Panc1 (cell line): Measurements from ENCODE around the gene ATP11A. TPM values are rescaled to one million over a fixed set of nuclear protein-coding genes. Genes with fewer than 3 reads are reported as not detected.

ENCODE experiments used
- ATAC-seq: fragments of 200-7000 bp; cut with Tn5 transposase; 2 replicates; pipeline ENCODE4 v1.9.1; 2020; ENCODE audit warnings: mild to moderate bottlenecking, moderate library complexity
- BruUV-seq: library from RNA; stranded (reverse); fragments of 400-500 nt; replicated peaks from 2 replicates; lab custom pipeline; 2021; lab: Mats Ljungman, UMichigan
- CTCF ChIA-PET: fragments of 300-600 bp; sonication (Branson Sonifier 250); formaldehyde crosslinking; loops from one replicate; lab custom pipeline; 2022; ENCODE audit warnings: antibody characterized with exemption; lab: Charles Lee
- POLR2A ChIA-PET: fragments of 300-600 bp; sonication (Branson Sonifier 250); formaldehyde crosslinking; loops from one replicate; lab custom pipeline; 2022; ENCODE audit warnings: antibody characterized with exemption; lab: Charles Lee
- DNase-seq: peaks from one replicate; pipeline ENCODE4 v3.0.0-alpha.2; 2010; ENCODE audit warnings: low read depth, low spot score
- H3K27ac ChIP-seq: 2 replicates; pipeline ENCODE4 v1.5.1; 2011; ENCODE audit warnings: mild to moderate bottlenecking, low read length, inconsistent platforms
- H3K27me3 ChIP-seq: fragments of 200-500 bp; sonication (Bioruptor generic); 2 replicates; pipeline ENCODE4 v1.6.0; 2014; ENCODE audit warnings: low read length, inconsistent platforms; ENCODE audit not compliant: control insufficient read depth, insufficient read depth
- H3K36me3 ChIP-seq: fragments of 200-500 bp; sonication (Bioruptor generic); 2 replicates; pipeline ENCODE4 v1.5.1; 2014; ENCODE audit warnings: inconsistent platforms, mild to moderate bottlenecking, low read length, moderate library complexity; ENCODE audit not compliant: control insufficient read depth, insufficient read depth
- H3K4me1 ChIP-seq: 2 replicates; pipeline ENCODE4 v1.5.1; 2011; ENCODE audit warnings: inconsistent platforms, mild to moderate bottlenecking, low read length, moderate library complexity; ENCODE audit not compliant: control insufficient read depth, insufficient read depth
- H3K4me3 ChIP-seq, 2 experiments: 2 replicates each; pipeline ENCODE4 v1.5.1; 2011 to 2012; ENCODE audit warnings: low read depth in 2 of 2, low read length in 2 of 2, mild to moderate bottlenecking in 2 of 2, inconsistent platforms in 1 of 2, moderate library complexity in 1 of 2
- H3K9me3 ChIP-seq: fragments of 200-500 bp; sonication (Bioruptor generic); 2 replicates; pipeline ENCODE4 v1.5.1; 2014; ENCODE audit warnings: low read depth, mild to moderate bottlenecking, inconsistent platforms, low read length, moderate library complexity; ENCODE audit not compliant: control insufficient read depth, insufficient read depth
- POLR2AphosphoS5 ChIP-seq: IDR thresholded peaks from 2 replicates; pipeline ENCODE4 v1.6.1; 2012; ENCODE audit warnings: mild to moderate bottlenecking, low read depth, low read length, moderate library complexity
- SIN3A ChIP-seq: IDR thresholded peaks from 2 replicates; pipeline ENCODE4 v1.6.1; 2012; ENCODE audit warnings: low read depth, mild to moderate bottlenecking, low read length, moderate library complexity, borderline replicate concordance; ENCODE audit not compliant: insufficient read depth
- TCF7L2 ChIP-seq: IDR thresholded peaks from 2 replicates; pipeline ENCODE4 v1.6.1; 2011; ENCODE audit warnings: mild to moderate bottlenecking, low read depth, low read length, inconsistent platforms
- in situ Hi-C: cut with HindIII; loops from 2 replicates; pipeline ENCODE4 v1.10.0; 2016; ENCODE audit warnings: low sequenced_read_pairs, low pct_unique_long_range_greater_than_20kb
- intact Hi-C: fragments of 100-400 bp; cut with micrococcal nuclease; formaldehyde crosslinking; loops from one replicate; pipeline ENCODE4 v1.10.0; 2022; ENCODE audit not compliant: unreplicated experiment
- total RNA-seq: library from RNA; stranded (reverse); gene quantifications from one replicate; pipeline ENCODE4 v1.2.1, GENCODE V29; 2021; ENCODE audit not compliant: unreplicated experiment
- TF ChIP-seq, protein P1 (sequence below), 2 experiments: IDR thresholded peaks; 2 replicates each; pipeline ENCODE4 v1.6.1; 2011 to 2012; ENCODE audit warnings: low read depth in 2 of 2, control low read depth in 1 of 2, low read length in 1 of 2, mild to moderate bottlenecking in 1 of 2, moderate library complexity in 1 of 2; ENCODE audit not compliant: insufficient read depth in 1 of 2
- TF ChIP-seq, protein P2 (sequence below): fragments of 450-650 bp; IDR thresholded peaks from 2 replicates; pipeline ENCODE4 v1.5.1; 2017; ENCODE audit warnings: mild to moderate bottlenecking

The ATP11A gene
- total RNA-seq, 1 experiment from 2014 or later = 85.8 TPM

DNA sequence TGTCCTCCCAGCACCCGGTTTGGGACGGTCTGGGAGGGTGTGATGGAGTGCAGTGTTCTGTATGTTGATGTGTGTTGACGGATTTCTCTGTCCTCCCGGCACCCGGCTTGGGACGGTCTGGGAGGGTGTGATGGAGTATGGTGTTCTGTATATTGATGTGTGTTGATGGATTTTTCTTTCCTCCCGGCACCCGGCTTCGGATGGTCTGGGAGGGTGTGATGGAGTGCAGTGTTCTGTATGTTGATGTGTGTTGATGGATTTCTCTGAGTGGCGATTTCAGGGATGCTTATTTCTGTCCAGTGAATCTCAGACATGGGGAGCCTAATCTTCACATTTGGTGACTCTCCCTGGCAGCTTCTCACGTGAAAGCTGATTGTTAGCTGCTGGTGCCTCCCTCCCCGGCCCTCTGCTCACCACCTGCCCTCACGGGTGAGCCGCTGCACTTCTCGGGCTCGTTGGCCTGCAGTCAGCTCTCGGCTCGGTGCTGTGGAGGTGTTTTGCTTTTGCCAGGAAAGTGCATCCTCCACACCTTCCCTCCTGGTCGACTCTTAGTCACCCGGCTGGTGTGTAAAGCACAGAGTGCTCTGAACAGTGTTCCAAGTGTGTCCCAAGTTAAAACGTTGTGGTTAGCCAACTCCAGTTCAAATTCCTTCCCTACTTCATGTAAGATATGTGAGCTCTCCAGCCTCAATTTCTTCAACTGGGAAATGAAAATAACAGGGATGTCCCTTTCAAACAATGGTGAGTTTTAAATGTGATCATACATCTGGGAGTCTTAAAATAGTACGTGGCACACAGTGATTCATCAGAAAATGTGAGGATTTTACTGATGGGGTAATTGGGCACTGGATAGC lies 54.6 kb downstream of the ATP11A start:
- intact Hi-C loops = no loop called here
- ChIA-PET CTCF (no interaction called here), POLR2A (no interaction called here)
- in situ Hi-C loops = no loop called here
- BruUV-seq = no TSS peak
- Histone ChIP-seq H3K36me3 (no peaks in the 10 kb centered on the region), H3K9me3 (no peaks in the 10 kb centered on the region), H3K4me1 (peaks cover 16% of the 10 kb centered on the region; the same call in 1 of the 2 replicates), H3K4me3 (no peak overlapping the region), H3K27me3 (no peaks in the 10 kb centered on the region), H3K27ac (peak overlapping the region; percentile 39; the same call in 1 of the 2 replicates)
- no peak for DNase-seq
- TF ChIP-seq SIN3A = no peak
- TF ChIP-seq, protein P1, sequence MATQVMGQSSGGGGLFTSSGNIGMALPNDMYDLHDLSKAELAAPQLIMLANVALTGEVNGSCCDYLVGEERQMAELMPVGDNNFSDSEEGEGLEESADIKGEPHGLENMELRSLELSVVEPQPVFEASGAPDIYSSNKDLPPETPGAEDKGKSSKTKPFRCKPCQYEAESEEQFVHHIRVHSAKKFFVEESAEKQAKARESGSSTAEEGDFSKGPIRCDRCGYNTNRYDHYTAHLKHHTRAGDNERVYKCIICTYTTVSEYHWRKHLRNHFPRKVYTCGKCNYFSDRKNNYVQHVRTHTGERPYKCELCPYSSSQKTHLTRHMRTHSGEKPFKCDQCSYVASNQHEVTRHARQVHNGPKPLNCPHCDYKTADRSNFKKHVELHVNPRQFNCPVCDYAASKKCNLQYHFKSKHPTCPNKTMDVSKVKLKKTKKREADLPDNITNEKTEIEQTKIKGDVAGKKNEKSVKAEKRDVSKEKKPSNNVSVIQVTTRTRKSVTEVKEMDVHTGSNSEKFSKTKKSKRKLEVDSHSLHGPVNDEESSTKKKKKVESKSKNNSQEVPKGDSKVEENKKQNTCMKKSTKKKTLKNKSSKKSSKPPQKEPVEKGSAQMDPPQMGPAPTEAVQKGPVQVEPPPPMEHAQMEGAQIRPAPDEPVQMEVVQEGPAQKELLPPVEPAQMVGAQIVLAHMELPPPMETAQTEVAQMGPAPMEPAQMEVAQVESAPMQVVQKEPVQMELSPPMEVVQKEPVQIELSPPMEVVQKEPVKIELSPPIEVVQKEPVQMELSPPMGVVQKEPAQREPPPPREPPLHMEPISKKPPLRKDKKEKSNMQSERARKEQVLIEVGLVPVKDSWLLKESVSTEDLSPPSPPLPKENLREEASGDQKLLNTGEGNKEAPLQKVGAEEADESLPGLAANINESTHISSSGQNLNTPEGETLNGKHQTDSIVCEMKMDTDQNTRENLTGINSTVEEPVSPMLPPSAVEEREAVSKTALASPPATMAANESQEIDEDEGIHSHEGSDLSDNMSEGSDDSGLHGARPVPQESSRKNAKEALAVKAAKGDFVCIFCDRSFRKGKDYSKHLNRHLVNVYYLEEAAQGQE (IDR thresholded peaks at IDR 0.05; ENCODE audit: insufficient read depth in 1 of 2, low read depth in 2 of 2, low read length in 1 of 2) = no peak
- TF ChIP-seq POLR2AphosphoS5 = no peak
- TF ChIP-seq TCF7L2 = no peak
- TF ChIP-seq, protein P2, sequence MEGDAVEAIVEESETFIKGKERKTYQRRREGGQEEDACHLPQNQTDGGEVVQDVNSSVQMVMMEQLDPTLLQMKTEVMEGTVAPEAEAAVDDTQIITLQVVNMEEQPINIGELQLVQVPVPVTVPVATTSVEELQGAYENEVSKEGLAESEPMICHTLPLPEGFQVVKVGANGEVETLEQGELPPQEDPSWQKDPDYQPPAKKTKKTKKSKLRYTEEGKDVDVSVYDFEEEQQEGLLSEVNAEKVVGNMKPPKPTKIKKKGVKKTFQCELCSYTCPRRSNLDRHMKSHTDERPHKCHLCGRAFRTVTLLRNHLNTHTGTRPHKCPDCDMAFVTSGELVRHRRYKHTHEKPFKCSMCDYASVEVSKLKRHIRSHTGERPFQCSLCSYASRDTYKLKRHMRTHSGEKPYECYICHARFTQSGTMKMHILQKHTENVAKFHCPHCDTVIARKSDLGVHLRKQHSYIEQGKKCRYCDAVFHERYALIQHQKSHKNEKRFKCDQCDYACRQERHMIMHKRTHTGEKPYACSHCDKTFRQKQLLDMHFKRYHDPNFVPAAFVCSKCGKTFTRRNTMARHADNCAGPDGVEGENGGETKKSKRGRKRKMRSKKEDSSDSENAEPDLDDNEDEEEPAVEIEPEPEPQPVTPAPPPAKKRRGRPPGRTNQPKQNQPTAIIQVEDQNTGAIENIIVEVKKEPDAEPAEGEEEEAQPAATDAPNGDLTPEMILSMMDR = no peak
- ATAC-seq = peak; percentile 54; the same call in 1 of the 2 replicates

DNA sequence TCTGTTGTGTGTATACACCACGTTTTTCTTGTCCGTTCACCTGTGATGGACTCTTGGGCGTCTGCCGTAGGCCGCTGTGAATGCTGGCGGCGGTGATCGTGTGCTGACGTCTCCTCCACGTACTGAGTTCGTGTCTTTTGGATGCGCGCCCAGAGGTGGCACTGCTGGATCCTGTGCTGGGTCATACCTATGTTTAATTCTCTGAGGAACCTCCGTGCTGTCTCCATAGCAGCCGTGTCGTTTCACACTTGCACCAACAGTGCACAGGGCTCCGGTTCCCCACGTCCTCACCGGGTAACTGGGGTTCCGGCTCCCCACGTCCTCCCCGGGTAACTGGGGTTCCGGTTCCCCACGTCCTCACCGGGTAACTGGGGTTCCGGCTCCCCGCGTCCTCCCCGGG lies 56.2 kb downstream of the ATP11A start:
- intact Hi-C loops = no loop called here
- Histone ChIP-seq H3K4me1 (peaks cover 16% of the 10 kb centered on the region; the same call in 1 of the 2 replicates), H3K27me3 (no peaks in the 10 kb centered on the region), H3K36me3 (no peaks in the 10 kb centered on the region), H3K4me3 (no peak overlapping the region), H3K9me3 (no peaks in the 10 kb centered on the region), H3K27ac (no peak overlapping the region)
- no peak for TF ChIP-seq TCF7L2
- no peak for TF ChIP-seq SIN3A
- TF ChIP-seq, protein P1 (IDR thresholded peaks at IDR 0.05; ENCODE audit: insufficient read depth in 1 of 2, low read depth in 2 of 2, low read length in 1 of 2) = no peak
- TF ChIP-seq, protein P2 = no peak
- no peak for TF ChIP-seq POLR2AphosphoS5
- POLR2A ChIA-PET = interaction anchor here (0.7 kb wide), 1 partner anchor 8 kb away, joined by 5 read pairs; no protein-coding TSS in a partner anchor
- DNase-seq (no peak), ATAC-seq (no peak)
- no TSS peak for BruUV-seq
- in situ Hi-C loops = no loop called here
- CTCF ChIA-PET = interaction anchor here (0.6 kb wide), 1 partner anchor 11 kb away, joined by 6 read pairs; no protein-coding TSS in a partner anchor
